Left lung (tissue), 10 donors: ENCODE measurements around the gene NOTCH4. TPM values are rescaled to one million over a fixed set of nuclear protein-coding genes. Genes with fewer than 3 reads are reported as not detected.
A peak's percentile ranks its signal among the peaks of the same experiment; 100 is the strongest.

ENCODE experiments used
- ATAC-seq: fragments of 200-7000 bp; cut with Tn5 transposase; one replicate; pipeline ENCODE4 v1.9.1; 2020; ENCODE audit warnings: moderate library complexity
- DNase-seq, 4 donors: peaks; one replicate each; pipeline ENCODE4 v3.0.0-alpha.2; 2013 to 2020
- H3K27ac ChIP-seq, 2 donors: fragments of 200-600 bp; sonication (generic) in 1 of 2; one replicate each; pipeline versions ENCODE4 v1.5.0 to v1.8.0; 2020 to 2021
- H3K27me3 ChIP-seq, 2 donors: fragments of 200-600 bp; sonication (generic) in 1 of 2; one replicate each; pipeline versions ENCODE4 v1.5.0 to v1.8.0; 2020 to 2021
- H3K36me3 ChIP-seq, 2 donors: fragments of 200-600 bp; sonication (generic) in 1 of 2; one replicate each; pipeline versions ENCODE4 v1.5.0 to v1.8.0; 2020 to 2021
- H3K4me1 ChIP-seq, 2 donors: fragments of 200-600 bp; one replicate each; pipeline ENCODE4 v1.8.0; 2021
- H3K4me3 ChIP-seq, 2 donors: fragments of 200-600 bp; sonication (generic) in 1 of 2; one replicate each; pipeline versions ENCODE4 v1.5.0 to v1.8.0; 2020 to 2021; ENCODE audit warnings: mild to moderate bottlenecking in 1 of 2
- H3K9me3 ChIP-seq, 2 donors: fragments of 200-600 bp; sonication (generic) in 1 of 2; one replicate each; pipeline versions ENCODE4 v1.5.0 to v1.8.0; 2020 to 2021
- CTCF ChIP-seq, 2 donors: fragments of 200-600 bp; sonication (generic) in 1 of 2; IDR thresholded peaks; one replicate each; pipeline versions ENCODE4 v1.5.0 to v1.8.0; 2021; ENCODE audit warnings: antibody characterized with exemption in 2 of 2
- intact Hi-C, 2 donors: fragments of 100-400 bp; cut with DNase I; formaldehyde crosslinking; loops; one replicate each; pipeline versions ENCODE4 v1.11.2 to v1.14.2; 2022
- polyA plus RNA-seq, 6 donors: library from polyadenylated mRNA; unstranded; fragments of 120-200 nt; gene quantifications; one replicate each; pipeline ENCODE4 v1.2.1, GENCODE V29; 2013; ENCODE audit not compliant: insufficient read length in 6 of 6
- total RNA-seq, 2 donors: library from RNA; stranded (reverse); fragmentation: NEBNext Ultra II Directional; extraction: Animal tissue kit (Norgen Biotek cat#: 25700); gene quantifications; one replicate each; pipeline ENCODE4 v1.2.1, GENCODE V29; 2021
- donor health status: DM: no; HTN: yes; CAD: no.
- donor health status: DM: no; HTN: no; CAD: no.

NOTCH4 gene
- total and polyA plus RNA-seq, 8 donors = 37.0 to 58.4 (median 50.7) TPM

- peak; percentile 100 for ATAC-seq
- peak overlapping the region; percentile 81 to 84 for H3K27ac ChIP-seq
- H3K27me3 ChIP-seq = peaks cover 0 to 8% of the 10 kb centered on the region in 2 donors
- peaks cover 0 to 12% of the 10 kb centered on the region in 2 donors for H3K4me1 ChIP-seq
- H3K36me3 ChIP-seq = no peaks in the 10 kb centered on the region
- intact Hi-C loops = no loop called here
- peak; percentile 73 to 90 (median 83) for DNase-seq
- peaks cover 0 to 3% of the 10 kb centered on the region in 2 donors for H3K9me3 ChIP-seq
- TF ChIP-seq CTCF (IDR thresholded peaks at IDR 0.05) = peak; percentile 56 to 83
- peak overlapping the region; percentile 21 to 23 for H3K4me3 ChIP-seq
Measured at GRCh38 chr6:32255199-32256153, 31.6 kb upstream of the NOTCH4 start.

- Histone ChIP-seq H3K9me3 (peaks cover 0 to 3% of the 10 kb centered on the region in 2 donors), H3K27me3 (peaks cover 0 to 8% of the 10 kb centered on the region in 2 donors), H3K36me3 (no peaks in the 10 kb centered on the region), H3K27ac (peak overlapping the region; percentile 81 to 84), H3K4me1 (peaks cover 0 to 12% of the 10 kb centered on the region in 2 donors), H3K4me3 (peak overlapping the region; percentile 21 to 23)
- ATAC-seq (peak; percentile 40), DNase-seq (no peak)
- no peak for TF ChIP-seq CTCF (IDR thresholded peaks at IDR 0.05)
- intact Hi-C loops = no loop called here
Measured at GRCh38 chr6:32254761-32255198, 30.9 kb upstream of the NOTCH4 start.

- peaks cover 0 to 8% of the 10 kb centered on the region in 2 donors for H3K27me3 ChIP-seq
- TF ChIP-seq CTCF (IDR thresholded peaks at IDR 0.05) = no peak
- intact Hi-C loops = no loop called here
- no peaks in the 10 kb centered on the region for H3K36me3 ChIP-seq
- ATAC-seq = no peak
- no peak overlapping the region for H3K27ac ChIP-seq
- no peak for DNase-seq
- H3K9me3 ChIP-seq = peaks cover 0 to 2% of the 10 kb centered on the region in 2 donors
- no peak overlapping the region for H3K4me3 ChIP-seq
- H3K4me1 ChIP-seq = peaks cover 0 to 12% of the 10 kb centered on the region in 2 donors
Measured at GRCh38 chr6:32252331-32253009, 28.6 kb upstream of the NOTCH4 start.

GRCh38 chr6:32249262-32249661 is 25.4 kb upstream of the NOTCH4 start:
- no peak for ATAC-seq
- no peaks in the 10 kb centered on the region for H3K27me3 ChIP-seq
- no peak for TF ChIP-seq CTCF (IDR thresholded peaks at IDR 0.05)
- no peaks in the 10 kb centered on the region for H3K36me3 ChIP-seq
- no peak overlapping the region for H3K4me3 ChIP-seq
- H3K27ac ChIP-seq = no peak overlapping the region
- DNase-seq = no peak
- intact Hi-C loops = loop anchor here in 1 of 2 donors (10.0 kb wide), 1 partner anchor 166 kb away; no protein-coding TSS in a partner anchor
- no peaks in the 10 kb centered on the region for H3K9me3 ChIP-seq
- H3K4me1 ChIP-seq = peaks cover 0 to 7% of the 10 kb centered on the region in 2 donors
